Hematopoietic multipotent progenitor cell treated with erythropoietin and hydrocortisone succinate and interleukin-3 and kit ligand, for 6 days (in vitro differentiated cells): ENCODE measurements around the gene CACNA2D2.

Experiments used
- DNase-seq: peaks from one replicate; pipeline ENCODE4 v3.0.0-alpha.2; 2015

CACNA2D2 gene

DNA sequence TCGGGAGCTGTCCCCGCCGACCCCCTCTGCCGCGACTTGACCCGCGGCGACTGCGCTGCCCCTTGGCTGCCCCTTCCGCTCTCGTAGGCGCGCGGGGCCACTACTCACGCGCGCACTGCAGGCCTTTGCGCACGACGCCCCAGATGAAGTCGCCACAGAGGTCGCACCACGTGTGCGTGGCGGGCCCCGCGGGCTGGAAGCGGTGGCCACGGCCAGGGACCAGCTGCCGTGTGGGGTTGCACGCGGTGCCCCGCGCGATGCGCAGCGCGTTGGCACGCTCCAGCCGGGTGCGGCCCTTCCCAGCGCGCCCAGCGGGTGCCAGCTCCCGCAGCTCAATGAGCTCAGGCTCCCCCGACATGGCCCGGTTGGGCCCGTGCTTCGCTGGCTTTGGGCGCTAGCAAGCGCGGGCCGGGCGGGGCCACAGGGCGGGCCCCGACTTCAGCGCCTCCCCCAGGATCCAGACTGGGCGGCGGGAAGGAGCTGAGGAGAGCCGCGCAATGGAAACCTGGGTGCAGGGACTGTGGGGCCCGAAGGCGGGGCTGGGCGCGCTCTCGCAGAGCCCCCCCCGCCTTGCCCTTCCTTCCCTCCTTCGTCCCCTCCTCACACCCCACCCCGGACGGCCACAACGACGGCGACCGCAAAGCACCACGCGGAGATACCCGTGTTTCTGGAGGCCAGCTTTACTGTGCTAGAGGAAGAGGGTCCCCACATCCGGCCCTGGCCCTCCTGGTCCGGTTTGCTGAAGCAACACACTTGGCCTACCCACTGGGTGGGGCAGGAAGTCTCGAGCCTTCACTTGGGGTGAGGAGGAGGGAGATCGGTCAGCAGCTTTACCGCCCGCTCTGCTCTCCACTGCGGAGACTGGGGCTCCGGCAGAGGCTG is 162.7 kb downstream of the CACNA2D2 start, which contains the start of gene RASSF1:
Gene RASSF1, minus strand, starts transcription at position 389 of the 882 bp plus-strand sequence. Its CDS starts 31 bp downstream, at position 358.
- peak; percentile 95 for DNase-seq

DNA sequence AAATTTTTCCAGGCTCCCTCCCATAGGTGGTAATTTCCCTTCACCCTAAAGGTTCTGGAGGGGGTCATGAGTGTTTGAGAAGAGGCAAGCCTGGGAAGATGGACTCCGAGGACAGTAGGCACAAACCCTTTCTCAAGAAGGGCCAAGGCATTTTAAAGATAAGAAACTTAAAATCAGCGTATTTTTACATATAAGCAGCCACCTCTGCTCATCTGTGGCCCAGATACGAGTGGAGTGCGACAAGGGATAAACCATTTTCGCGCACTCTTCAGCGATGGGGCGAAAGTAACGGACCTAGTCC is 163.3 kb downstream of the CACNA2D2 start:
- DNase-seq: peak; percentile 60

DNA sequence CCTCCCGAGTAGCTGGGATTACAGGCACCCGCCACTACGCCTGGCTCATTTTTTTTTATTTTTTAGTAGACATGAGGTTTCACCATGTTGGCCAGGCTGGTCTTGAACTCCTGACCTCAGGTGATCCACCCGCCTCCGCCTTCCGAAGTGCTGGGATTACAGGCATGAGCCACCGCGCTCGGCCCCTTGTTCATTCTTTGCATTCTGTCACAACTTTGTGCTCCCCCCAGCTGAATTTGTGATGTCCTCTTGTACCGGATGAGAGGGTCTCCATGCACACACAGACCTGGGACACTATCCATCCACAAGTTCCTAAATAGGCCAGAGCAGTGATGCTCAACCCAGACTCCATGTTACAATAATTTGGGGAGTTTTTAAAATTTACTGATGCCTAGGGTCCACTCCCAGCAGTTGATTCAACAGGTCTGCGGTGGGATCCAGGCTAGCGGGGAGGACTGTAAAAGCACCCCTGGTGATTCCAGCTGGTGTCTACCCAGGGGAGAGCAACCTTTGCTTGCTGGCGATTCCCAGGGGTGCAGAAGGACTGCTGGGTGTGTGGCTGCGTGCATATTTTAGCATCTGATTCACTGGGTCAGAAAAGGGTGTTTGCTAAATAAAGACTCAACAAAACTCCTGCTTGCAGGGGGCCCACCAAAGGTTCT is 163.8 kb downstream of the CACNA2D2 start:
- no peak for DNase-seq

DNA sequence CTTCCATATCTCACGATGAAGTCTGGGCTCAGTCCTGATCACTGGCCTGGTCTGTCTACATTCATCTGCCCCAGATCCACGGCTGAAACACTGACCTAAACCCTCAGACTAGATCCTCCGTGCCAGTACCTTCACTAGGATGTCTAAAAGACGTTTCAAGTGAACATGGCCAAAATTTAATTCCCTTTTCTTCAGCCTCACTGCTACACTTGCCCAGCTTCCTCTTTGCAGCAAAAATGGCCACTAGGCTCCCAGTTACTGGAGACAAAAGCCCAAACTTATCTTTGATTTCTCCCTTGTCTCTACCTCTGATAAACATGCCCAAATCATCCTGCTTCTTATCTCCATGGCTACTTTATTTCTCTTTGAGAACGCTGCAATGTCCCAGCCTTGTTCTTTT is 164.5 kb downstream of the CACNA2D2 start:
- DNase-seq: peak; percentile 78

DNA sequence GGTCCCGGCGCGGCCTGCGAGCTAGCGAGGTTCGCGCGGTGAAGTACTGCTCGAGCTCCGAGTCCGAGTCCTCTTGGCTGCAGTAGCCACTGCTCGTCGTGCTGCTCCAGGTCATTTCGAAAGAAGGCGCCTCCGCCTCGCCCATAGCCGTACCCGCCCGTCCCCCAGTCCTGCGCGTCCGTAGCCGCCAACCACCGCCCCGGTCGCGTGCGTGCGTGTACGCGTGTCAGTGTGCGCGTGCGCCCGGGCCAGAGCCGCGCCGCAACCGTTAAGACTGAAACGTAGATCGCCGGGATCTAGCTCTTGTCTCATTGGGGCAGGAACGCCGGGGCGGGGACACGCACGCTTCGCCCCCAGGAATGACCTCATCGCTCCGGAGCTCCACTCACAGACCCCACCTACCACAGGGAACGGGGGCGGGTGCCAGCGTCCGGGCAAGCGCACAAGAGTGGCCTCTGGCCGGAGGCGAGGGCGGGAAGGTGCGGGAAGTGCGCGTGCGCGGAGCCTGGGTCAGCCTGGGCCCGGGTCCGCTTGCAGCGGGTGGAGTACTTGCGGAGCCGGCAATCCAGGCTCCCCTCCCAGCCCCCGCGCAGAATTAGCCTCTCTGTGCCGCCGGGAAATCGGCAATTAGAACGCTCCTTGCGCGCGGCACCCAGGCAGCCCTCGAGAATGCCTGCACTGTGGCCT is 166.1 kb downstream of the CACNA2D2 start:
- peak; percentile 99 for DNase-seq

DNA sequence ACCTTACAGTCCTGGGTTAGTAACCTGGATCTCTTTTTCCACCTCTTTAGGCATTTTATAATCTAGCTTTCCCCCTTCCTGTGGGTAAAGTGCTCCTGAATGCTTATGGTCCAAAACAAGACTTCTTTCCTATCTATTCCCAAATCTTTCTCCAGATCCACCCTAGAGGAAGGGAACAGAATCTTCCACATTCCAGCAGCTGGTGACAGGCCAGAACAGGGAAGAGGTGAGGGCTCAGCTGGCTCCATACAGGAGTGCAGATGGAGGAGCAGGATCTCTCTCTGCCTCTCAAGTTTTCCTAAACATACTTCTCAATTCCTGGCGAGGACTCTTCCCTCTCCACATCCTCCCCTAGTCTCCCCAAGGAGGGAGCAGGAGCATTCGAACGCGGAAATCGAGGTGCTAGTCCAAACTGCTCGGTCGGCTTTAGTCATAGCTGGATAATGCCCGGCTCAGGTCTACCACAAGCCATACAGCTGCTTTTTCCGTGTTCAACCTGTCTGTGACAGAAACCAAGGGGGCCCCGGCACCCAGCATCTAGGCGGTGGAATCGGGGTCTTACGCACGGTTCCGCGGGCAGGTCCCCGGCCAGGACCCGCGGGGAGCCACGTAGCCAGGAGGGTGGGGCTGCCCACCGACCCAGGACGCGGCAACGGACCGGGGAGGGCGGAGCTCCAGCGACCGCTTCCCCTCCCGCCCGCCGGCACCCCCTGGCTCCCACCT is 166.8 kb downstream of the CACNA2D2 start:
- no peak for DNase-seq

DNA sequence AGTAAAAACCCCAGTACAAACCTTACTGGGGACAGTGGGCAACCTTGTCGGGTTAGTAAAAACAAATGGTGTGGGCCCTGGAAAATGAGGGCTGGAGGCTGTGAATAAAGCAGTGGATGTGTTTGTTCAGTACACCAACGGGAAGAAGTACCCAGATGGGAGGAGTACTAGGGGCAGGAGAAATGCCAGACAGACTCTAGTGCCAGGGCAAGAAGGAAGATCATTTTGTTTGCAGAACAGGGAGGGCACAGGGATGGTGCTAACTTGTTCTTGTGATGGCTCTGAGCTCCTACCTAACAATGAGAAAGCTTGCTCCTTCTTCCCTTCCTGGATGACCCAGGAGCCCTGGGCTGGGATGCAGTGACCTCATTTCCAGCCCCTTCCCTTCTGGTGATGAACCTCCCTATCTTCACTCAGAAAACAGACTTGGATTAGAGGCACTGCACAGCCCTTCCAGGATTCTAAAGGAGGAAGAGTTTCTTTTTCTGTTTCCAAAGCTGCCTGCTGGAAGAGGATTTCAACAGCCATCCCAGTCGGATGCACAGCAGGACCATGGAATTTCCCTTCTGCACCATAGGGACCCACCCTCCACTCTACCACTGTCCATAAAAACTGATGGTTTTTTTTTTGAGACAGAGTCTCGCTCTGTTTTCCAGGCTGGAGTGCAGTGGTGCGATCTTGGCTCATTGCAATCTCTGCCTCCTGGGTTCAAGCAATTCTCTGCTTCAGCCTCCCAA is 168.9 kb downstream of the CACNA2D2 start:
- no peak for DNase-seq

DNA sequence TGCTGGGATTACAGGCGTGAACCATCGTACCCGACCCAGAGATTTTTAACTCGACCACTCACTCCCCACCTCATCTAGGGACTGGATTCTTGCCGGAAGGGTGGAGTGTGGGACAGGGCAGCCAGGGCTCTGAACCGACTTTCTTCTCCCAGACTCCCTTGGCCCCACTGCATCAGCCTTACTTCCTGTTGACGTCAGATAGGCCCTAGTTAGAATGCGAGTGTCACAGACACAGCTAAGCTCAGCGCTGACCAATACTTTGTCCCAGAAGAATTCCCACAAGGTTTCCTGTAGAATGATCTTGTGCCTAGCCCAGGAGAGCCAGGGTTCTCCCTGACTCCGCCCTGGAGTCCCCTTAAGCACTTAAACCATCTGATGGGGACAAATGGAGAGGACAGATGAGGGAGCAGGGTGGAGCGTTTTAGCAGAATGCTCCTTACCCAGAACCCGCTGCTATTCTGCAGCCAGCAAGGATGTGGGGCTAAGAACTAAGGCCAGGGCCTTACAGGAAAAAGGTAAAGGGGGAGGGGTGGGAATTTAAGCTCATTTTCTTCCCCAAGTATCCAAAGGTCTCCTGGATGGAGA is 169.6 kb downstream of the CACNA2D2 start:
- DNase-seq: no peak

DNA sequence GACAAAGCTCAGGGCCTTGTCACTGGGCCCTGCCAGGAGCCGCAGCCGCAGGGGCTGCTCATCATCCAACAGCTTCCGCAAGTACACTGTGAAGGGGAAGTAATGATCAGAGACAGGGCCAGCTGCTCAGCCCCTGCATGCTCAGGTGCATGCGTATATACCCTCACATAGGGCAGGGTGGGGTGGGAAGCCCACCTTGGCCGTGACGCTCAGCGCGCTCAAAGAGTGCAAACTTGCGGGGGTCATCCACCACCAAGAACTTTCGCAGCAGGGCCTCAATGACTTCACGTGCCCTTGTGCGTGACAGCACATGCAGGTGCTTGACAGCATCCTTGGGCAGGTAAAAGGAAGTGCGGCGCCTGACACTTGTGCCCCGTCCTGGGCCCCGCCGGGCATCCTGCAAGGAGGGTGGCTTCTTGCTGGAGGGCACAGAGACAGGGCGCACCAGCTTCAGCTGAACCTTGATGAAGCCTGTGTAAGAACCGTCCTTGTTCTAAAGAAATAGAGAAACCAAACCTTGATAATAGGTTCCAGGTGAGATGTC is 172.0 kb downstream of the CACNA2D2 start:
- no peak for DNase-seq

DNA sequence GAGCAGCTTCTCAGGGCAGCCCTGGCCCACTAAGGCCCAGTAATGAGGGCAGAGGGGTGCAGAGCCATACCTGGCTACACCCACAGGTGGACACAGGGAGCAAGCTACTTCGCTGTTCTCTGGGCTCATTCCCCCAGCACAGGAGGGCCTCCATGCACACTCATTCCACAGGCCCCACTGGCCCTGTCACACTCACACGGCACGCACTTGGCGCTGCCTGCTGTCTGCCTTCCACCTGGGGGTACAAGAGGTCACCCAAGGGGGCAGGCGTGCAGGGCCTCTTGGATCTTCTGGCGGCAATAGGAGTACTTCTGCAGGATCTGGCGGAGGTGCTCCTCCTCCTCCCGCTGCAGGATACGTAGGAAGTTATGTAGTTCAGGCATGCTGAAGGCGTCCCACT is 173.1 kb downstream of the CACNA2D2 start:
- DNase-seq: no peak

DNA sequence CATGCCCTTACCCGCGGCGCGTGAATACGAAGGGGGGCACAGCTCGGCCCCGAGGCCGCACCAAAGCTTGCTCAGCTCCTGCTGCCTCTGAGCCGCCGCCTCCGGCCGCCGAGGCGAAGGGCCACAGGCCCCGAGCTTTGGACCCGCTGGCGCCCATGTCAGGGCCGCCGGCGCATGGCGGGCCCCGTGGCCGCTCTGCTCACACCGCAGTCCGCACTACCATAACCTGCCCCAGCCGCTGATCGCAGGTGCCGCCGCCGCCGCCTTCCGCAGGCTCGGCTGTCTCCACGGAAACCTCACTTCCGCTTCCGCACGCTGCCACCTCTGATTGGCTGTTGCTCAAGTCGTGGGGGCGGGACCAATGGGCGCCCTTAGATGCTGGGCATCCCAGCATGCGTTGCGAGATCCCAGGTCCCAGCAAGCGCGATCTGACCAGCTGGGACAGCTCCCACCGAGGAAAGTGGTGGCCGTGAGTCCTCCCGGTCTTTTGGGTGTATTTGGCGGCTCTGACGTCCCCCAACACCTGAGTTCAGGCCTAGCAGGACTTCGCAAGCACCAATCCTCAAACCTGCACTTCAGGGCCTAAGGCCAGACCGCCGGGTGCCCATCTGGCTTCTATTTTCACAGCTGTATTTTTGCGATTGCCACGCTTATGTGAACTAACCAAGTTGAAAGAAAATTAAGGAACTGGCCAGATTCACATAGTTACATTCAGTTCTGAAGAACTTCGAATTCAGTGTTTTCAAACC is 175.3 kb downstream of the CACNA2D2 start, which contains the start of gene TUSC2:
Gene TUSC2, minus strand, starts transcription at position 281 of the 749 bp plus-strand sequence. Its CDS starts 124 bp downstream, at position 157.
- peak; percentile 99 for DNase-seq

DNA sequence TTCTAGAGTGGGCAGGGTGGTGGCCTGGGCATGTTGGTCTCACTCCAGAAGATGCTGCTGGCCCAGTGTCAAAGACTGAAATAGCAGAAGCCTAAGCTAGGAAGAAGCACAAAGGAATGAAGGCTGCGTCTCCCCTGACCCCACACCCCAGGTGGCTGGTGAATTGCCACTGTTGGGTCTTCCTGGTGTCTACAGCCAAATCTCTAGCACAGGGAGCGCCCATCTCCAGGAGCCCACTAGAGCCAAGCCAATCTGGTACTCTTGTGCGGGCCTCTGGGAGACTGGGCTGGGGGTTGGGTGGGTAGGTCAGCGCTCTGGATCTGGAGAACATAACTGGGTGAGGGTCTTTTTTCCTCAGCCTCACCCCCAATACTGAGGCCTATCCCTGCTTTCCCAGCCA is 176.3 kb downstream of the CACNA2D2 start:
- no peak for DNase-seq

DNA sequence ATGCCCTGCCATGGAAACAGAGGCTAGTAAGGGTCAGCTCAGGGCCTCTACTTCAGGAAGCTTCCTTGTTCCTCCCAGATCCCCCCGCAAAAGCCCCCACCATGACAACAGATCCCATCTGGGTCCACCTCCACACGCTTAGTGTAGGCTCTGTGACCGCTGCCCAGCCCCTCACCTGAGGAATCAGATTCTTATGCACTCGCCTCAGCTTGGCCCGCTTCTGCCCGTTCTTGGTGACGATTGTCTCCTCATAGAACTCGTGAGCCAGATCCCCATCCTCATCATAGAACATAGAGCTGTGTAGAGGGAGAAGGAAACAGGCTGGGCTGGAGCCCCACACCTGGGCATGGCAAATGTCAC is 177.3 kb downstream of the CACNA2D2 start:
- no peak for DNase-seq

DNA sequence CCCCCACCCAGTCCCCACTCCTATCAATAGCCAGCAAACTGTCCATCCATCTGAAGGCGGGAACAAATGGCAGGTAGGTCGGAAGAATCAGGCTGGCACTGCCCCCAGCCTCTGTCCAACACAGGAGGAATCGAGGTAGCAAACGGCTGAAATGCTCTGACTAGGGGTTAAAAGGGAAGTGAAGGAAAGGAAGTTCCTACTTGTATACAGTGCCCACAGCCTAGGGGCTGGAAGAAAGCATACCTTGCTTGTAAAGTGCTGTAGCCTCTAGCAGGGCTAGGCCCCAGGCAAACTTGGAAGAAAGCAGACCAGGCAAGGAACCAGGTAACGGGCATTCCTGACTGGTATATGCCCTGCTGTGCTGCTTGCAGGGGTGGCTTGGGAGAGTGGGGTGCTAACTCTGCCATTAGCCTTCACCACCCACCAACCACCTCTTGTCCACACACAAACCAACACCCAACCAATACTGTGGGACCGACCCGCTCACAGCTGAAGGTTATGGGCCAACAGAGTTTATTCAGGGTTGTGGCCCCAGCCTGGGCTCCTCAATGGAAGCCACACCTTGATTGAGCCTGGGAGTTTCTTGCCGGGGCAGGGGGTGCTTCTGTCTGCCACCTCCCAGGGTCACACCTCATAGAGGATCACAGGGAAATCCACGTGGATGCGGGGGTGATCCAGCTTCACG is 177.8 kb downstream of the CACNA2D2 start:
- DNase-seq: no peak

DNA sequence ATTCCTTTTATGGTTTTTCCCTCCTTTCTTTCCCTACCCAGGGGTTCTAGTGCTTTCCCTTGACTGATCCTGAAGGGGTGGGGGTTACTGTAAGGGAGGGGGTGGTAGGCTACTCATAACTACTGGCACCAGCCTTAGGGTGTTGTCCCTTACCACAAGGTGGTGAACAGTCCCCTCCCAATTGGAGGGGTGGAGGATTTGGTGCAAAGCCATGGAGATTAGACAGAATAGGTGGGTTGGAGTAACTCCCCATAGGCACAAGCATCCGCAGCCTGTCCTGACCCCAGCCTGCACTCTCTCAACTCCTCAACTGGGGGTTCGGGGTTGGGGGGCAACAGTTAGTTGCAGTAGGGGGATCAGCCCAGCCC is 178.3 kb downstream of the CACNA2D2 start:
- DNase-seq: peak; percentile 58

DNA sequence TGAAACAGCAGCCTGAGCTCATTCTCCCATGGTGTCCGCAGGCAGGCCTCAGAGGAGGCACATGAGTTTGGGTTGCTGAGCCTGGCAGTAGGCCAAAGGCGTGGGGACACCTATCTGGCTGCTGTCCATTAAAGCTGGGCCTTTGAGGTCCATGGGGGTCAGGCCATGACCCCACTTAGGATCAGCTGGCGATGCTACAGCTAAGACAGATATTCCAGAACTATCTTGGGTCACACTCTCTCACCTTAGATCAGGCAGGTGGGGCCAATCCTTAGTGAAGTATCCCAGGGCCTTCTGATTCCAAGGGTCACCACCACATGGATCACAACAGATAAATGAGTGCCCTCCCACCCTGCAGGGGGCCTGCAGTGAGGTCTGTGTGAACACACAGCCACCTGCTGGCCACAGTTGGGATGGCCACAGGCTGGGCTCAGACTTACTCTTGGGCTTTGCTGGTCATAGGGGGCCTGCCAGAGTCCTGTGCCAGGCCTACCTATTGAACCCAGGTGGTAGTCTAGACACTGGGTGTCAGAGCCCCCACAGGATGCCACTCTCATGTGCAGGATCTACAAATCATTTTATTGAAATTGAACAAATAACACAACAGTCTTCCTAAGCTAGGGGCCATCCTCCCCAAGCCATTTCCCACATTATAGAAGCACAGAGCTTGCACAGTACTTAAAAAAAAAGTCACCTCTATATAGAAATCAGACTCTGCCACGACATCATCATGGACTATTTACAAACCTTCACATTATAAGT is 178.9 kb downstream of the CACNA2D2 start:
- peak; percentile 84 for DNase-seq

DNA sequence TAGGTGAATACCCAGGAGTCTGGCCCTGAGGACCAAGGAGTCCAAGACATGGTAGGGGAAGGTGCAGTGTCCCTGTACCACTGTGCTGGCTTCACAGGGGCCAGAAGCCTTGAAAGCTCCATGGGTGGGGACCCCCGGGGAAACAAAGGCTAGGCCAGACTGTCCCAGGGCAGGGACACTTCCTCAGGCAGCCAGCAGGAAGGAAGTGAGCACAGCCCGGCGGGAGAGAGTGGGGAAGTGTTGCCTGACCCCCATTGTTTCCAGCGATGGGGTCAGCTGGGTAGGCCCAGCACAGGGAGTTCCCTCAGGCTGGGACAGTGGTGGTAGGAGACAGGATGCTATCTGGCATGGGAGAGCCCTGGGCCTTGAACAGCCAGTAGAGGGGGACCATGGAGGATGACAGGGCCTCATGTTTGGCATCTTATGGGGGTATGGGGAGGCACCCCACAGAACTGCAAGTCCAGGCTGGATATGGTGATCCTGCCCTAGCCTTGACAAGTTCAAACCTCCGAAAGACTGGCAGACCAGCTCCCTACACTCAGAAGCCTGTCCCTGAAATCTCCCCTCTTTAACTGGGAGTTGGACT is 179.7 kb downstream of the CACNA2D2 start:
- no peak for DNase-seq

DNA sequence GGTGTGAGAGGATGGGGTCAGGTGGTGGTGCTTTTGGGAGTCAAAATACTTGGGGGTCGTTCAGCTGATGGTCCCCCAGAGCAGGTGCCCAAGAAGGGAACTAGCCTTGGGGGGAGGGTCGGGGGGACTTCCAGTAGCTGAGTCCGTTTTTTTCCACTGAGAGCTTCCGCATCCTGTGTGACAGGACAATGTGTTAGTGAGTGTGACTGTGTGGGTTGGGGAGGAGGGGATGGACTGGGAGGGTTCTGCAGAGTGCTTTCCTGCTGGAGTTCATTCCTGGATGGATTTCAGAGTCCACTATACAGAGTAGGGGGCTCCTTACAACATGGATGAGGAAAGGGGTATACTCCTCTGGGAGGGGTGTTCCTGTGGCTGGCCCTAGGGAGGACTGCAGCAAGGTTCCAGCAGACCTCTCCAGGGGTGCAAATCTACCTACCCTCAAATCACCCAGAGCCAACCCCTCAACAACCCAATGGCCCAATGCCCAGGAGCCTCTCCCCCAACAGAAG is 180.3 kb downstream of the CACNA2D2 start:
- DNase-seq: no peak
